ENCODE results near the gene RPS10. TPM values are rescaled to one million over a fixed set of nuclear protein-coding genes. Genes with fewer than 3 reads are reported as not detected.
"Not testable (repeated sequence)": the region's sequence is repeated elsewhere in the genome, so short reads cannot be mapped to it uniquely, and the experiment has no call there.

RPS10 gene
- polyA plus RNA-seq, 10 donors: 1,208 to 1,969 (median 1,698) TPM

DNA sequence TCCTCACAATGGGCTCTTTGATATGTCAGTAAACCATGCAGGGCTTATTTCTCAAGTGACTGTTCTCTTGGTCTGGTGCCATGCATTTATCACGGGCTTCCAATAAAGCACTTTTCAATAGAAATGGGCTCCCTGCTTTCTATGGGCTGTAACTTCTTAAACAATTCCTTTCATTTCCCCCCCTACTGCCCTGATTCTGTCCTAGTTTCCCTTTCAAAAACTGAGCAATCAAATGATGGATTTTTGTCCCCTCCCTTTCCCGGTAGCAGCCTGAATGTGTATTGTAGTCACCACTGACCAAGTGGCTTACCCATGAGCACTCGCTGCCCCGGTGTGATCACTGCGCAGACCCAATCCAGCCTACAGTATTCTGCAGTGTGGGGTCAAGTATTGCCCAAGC is 13.9 kb downstream of the RPS10 start:
- DNase-seq: no peak

DNA sequence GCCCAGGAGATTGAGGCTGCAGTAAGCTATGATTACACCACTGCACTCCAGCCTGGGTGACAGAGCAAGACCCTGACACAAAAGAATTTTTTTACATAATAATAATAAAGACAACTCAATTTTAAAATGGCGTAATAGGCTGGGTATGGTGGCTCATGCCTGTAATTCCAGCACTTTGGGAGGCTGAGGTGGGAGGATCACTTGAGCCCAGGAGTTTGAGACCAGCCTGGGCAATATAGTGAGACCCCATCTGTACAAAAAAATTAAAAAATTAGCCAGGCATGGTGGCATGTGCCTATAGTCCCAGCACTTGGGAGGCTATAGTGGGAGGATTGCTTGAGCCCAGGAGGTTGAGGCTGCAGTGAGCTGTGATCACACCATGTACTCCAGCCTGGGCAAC is 18.0 kb downstream of the RPS10 start:
- not testable (repeated sequence) for DNase-seq

DNA sequence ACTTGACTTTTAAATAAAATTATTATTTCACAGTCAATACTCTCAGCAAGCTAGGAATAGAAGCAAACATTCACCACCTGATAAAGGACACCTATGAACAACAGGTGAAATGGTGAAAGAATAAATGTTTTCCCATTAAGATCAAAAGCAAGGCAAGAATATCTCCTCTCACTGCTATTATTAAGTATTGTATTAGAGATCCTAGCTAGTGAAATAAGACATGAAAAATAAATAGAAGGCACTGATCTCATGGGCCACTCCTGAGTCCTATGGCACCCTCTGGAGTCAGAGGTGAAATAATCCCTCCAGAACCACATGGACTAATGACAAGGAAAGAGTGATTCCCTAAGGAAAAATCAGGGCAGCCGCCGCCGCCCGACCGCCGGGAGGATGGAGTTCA is 29.4 kb downstream of the RPS10 start:
- DNase-seq: no peak

DNA sequence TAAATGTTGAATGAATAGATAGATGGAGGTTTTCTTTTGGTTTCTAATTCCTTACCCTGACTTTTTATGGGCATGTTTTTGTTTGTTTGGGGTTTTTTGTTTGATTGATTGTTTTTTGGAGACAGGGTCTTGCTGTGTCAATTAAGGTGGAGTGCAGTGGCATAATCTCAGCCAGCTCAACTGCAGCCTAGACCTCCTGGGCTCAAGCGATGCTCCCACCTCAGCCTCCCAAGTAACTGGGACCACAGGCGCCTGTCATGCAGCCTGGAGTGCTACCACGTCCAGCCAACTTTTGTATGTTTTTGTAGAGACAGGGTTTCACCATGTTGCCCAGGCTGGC is 31.9 kb downstream of the RPS10 start:
- DNase-seq: no peak

DNA sequence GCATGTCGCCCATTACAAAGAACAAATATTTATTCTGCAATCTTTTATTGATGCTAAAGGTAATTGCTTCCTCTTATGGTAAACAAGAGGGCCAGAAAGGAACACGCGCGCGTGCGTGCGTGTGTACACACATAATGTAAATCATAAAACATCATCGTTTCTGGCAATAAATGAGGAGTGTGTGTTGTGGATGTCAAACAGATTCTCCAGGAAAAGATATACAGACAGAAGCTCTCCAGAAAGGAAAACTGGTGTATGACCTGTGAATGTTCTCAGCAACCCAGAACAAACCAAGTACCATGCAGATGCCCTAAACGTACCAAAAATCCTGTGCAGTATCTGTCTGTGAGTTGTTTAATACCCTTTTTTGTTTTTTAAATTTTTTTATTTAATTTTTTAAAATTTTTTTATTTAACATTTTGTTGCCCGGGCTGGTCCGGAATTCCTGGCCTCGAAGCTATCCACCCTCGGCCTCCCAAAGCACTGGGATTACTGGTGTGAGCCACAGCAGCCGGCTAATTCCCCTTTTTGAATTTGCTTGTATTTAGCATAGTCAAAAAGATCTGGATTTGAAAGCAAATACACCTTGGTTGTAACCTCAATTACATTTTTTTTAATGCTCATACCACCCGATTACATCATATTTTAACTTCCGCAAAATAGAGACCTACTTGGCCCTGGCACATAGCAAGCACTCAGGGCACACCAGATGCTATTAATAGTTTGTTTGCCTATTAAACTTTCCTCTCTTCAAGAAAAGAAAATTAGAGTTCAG is 32.5 kb downstream of the RPS10 start:
- no peak for DNase-seq

DNA sequence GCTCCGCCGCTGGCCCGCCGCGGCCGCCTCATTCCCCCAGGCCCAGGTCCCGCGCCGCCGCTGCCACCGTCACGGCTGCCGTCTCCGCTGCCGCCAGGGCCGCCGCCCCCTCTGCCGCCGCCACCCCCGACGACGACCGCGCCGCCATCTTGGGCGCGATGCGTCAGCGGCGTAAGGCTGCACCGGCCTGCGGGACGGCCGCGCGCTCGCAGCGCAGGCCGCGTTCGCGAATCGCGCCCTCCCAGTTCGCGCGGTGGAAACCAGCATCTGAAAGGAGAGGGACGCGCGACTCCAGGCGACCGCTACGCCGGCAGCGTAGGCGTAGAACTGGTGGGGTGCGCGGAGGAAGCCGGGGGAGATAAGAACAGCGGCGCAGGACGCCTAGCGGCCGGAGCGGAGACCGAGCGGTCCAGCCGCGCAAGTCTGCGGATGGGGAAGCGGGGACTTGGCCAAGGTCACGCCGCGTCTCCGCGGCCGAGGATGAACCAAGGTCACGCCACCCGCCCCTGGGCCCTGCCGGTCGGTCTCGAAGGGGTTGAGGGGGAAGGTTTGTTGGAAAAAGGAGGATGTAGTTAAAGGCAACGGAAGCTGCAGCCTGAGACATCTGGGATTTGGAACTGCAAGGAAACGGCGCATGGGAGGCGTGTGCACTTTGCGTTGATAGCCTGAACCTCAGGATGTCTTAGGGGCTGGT is 33.2 kb downstream of the RPS10 start, which contains the start of gene NUDT3:
TSS of gene NUDT3 (minus strand) at position 173 of the 694 bp plus-strand sequence. CDS start 307 bp downstream, outside the sequence.
- DNase-seq: peak; percentile 95 to 100 (median 100)

DNA sequence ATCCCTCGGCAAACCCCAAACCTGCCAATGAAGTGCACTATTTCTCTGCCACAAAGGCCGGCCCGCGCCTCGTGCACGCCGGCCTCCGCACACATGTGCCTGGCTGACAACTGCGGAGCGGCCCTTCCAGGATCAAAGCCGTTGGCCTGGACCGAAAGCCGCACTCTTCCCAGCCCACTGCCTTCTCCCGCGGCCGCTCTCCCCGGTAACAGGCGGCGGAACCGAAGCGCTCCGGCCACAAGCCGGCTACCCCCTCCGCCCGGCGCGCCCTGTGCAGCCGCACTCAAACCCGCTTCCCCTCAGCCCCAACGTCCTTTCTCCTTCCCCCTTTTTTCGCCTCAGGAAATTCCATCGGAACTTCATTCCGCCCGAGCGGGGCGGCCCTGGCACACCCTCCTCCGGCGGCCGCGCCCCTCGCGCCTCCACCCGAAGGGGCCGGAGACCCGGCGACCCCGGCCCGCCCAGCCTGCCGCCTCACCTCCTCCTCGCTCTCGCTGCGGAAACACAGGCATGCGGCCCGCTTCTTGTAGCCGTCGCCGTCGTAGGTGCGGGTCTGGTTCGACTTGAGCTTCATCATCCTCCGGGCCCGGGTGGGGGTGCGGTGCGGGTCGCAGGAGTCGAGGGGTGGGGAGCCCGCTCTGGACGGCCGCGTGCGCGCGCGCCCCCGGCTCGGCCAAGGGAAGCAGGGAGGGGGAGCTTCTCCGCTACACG is 33.9 kb downstream of the RPS10 start:
- DNase-seq: peak; percentile 28 to 89 (median 59)

DNA sequence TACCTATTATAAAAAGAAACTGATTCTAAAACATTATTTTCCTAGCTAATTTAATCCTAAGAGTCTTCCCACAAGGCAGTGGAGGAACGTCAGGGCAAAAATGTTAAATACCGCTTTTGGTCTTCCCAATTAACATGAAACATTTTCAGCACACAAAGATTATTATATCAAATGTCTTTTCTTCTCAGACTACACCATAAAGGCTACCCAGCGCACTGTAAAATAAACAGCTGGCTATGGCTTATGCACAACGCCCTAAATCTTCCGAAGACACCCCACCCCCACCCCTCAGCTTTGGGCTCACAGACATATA is 34.4 kb downstream of the RPS10 start:
- DNase-seq: no peak

DNA sequence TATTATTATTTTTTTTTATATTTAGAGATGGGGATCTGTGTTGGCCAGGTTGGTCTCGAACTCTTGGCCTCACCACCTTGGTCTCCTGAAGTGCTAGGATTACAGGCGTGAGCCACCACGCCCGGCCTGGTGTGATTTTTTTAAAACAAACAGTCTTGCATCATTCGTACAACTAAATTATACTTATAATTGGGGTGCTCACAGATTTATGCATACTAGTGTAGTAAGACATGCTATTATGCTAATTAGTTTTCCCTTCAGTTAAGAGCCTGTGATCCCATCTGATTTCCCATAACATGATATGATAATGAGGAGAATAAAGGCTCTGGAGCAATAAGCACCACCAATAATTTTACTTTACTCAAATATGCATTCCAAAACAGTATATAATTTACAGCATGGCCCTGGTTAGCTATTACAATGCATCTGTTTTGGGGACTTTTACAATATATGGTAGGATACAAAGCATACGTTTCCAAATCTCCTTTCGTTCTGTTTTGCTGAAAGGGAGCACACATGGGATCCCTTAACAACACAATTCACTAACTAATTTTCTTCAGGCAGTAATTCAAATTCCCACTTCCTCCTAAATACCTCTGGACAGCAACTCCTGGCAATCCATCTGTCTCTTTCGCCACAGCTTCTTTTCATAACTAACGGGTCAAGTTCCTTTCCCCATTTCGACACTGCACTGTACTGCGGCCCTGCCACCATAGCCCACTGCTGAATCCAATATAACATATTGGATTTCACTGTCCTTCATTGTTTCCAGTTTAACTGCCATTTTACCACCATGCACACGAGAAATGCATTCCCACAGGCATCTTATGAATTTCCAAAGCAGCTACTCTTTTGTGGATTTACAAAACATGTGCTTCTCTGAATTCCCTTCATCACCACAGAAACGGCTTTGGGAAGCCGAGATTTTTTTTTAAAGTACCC is 35.1 kb downstream of the RPS10 start:
- DNase-seq: peak; percentile 45 to 78 (median 51)

DNA sequence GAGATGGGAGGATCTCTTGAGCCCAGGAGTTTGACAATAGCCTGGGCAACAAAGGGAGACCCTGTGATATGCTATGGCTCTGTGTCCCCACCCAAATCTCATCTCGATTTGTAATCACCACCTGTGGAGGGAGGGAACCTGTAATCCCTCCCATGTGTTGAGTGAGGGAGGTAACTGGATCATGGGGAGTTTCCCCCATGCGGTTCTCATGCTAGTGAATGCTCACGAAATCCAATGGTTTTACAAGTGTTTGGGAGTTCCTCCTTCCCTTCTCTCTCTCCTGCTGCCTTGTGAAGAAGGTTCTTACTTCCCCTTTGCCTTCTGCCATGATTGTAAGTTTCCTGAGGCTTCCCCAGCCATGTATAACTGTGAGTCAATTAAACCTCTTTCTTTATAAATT is 36.8 kb downstream of the RPS10 start:
- no peak for DNase-seq

DNA sequence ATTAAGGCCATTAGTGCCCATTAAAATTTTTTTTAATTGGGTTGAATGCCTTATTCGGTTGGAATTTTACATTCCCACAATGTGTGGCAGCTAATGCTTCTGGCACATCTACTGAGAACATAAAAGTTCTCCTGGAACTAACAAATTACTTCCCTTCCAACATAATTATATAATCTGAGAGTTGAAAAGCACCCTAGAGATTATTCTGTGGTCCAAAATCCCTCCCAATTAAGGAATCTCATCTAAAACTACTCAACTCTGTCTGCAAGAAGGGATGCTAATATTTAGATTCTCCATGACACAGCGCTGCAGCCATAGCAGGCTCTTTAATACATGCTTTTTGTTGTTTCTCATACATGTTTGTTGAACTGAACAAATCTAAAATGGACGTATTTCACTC is 37.4 kb downstream of the RPS10 start:
- no peak for DNase-seq

DNA sequence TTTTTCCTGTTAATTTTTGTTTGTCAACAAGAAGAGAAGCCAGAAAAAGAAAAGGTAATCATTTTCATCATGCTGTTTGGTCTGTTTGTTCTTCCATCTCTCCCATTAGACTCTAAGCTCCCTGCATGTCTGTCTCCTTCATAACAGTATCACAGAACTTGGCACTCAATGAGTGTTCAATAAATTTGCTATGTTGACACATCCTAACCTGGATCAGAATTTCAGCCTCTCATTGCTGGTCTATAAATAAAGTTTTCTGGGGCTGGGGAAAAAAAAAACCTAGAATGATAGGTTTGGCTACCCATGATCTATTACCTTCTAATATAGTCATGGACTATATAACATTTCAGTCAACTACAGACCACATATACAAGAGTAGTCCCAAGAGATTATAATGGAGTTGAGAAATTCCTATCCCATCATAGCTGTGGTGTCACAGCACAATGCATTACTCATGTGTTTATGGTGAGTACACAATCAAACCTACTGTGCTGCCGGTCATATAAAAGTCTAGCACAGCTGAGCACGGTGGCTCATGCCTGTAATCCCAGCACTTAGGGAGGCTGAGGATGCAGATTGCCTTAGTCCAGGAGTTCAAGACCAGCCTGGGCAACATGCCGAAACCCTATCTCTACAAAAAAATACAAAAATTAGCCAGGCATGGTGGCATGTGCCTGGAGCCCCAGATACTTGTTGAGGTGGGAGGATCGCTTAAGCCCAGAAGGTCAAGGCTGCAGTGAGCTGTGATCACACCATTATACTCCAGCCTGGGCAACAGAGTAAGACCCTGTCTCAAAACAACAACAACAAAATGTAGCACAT is 39.3 kb downstream of the RPS10 start:
- DNase-seq: peak in 1 of 3 donors; percentile 87

DNA sequence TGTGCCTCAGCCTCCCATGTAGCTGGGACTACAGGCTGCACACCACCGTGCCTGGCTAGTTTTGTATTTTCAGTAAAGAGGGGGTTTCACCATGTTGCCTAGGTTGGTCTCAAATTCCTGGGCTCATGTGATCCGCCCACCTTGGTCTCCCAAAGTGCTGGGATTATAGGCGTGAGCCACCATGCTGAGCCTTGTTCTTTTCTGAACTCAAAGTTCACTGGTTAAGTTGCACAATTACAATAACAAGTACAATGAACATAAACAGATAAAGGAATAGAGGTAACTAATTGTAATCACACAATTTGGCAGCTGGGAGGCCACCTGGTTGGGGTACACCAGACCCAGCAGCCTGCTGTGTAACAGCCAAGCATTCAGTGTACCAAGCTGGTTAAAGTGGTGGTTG is 40.1 kb downstream of the RPS10 start:
- DNase-seq: no peak

DNA sequence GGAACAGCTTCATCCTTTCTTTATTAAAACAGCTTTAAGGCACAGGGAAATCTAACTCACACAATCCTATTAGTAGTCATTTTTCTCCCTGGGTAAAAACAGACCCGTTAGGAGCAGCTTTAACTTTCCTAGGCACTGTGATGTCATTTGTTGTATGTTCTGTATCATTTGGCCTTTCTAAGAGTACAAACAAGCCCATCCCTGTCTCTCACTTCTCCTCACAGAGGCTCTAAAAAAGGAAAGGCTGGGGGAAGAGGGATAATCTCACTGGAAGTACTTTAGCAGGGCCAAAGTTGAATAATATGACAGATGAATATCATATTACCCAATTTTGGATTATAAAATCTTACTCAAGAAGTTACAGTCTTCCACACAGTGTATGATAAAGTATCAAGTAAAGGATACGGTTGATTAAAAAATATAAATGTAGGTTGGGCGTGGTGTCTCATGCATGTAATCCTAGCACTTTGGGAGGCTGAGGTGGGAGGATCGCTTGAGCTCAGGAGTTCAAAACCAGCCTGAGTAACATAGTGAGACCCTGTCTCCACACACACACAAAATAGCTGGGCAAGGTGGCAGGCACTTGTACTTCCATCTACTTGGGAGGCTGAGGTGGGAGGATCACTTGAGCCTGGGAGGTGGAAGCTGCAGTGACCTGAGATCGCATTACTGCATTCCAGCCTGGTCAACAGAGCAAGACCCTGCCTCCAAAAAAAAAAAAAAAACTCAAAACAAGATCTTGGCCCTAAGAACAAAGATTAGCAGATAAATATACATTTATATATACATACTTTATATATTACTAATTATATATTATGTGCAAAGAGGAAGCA is 41.3 kb downstream of the RPS10 start:
- no peak for DNase-seq

DNA sequence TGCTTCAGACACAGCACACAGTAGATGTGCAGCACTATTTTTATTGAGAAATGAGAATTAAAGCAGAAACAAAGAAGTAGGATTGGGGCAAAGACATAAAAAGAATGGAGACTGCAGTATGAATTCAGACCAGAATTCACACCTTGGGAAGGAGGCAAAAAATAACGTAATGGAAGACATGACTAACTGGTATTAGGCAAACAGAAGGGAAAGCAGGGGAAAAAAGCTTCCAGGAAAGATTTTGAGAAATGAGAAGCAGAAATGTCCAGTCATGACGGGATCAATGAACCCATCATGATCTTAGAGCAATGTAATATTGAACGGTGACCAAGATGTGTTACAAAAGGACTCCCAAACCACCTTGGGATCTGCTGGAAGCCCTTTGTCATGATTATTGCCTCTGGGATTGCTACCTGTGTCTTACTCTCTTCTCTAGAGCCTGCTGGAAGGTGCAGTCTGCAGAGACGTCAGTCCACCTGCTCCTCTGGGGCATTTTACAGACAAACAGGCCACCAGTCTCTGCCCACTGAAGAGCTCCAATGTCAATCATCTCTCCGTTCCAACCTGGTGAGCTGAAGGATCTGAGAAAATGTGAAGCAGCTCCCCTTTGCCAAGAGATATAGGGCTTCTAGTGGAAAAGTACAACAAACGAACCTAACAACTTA is 42.1 kb downstream of the RPS10 start:
- DNase-seq: peak in 1 of 3 donors; percentile 36

DNA sequence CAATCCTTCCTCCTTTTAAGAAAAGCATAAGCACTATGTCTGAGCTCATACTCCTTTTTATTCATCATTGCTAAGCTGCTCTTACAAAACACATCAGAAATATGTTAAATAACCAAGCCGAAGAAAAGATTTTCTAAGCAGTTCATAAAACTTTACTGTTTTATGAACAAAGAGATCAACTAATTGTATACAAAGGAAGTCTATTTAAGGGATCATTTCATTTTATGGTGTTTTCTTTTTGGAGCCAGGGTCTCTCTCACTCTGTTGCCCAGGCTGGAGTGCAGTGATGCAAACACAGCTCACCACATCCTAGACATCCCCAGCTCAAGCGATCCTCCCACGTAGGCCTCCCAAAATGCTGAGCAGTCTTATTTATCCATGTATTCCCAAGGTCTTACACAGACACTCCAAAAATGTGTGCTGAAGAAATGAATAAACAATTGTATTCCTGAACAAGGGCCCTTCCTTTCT is 42.7 kb downstream of the RPS10 start:
- no peak for DNase-seq

DNA sequence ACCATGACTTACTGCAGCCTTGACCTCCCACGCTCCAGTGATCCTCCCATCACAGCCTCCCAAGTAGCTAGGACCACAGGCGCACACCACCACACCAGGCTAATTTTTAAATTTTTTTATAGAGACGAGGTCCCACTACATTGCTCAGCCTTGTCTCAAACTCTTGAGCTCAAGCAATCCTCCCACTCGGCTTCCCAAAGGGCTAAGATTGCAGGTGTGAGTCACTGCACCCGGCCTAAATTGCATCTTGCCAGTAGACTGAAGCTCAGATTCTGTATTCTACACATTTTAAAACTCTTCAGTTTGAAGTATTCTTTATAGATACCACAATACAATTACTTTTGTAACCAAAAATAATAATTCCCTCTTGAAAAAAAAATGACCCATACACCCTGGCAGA is 44.8 kb downstream of the RPS10 start:
- no peak for DNase-seq

DNA sequence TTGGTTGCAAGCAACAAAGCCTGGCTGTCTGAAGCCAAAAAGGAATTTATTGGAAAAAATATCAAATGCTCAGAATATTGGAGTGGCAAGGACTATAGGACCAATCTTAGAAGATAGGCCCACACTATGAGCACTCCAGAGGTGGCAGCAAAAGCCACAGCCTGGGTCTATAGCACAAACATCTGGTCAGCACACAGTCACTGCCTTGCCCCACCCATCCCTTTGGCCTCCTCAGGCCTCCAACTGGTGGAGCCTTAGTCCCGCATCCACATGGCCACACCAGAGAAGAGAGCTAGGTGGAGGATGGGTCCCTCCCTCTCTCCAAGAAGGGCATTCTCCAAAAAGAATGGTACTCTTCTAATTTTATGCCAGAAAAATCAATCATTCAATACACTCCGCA is 47.4 kb downstream of the RPS10 start:
- DNase-seq: no peak

DNA sequence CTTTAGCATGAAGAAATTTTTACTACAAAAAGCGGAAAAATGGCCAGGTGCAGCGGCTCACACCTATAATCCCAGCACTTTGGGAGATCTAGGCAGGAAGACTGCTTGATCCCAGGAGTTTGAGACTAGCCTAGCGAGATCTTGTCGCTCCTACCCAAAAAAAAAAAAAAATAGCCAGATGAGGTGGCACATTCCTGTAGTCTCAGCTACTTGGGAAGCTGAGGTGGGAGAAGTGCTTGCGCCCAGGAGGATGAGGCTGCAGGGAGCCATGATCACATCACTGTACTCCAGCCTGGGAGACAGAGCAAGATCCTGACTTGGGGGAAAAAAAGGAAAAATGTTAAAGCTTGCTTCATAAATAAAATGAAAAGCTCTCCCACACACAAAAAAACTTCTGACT is 47.9 kb downstream of the RPS10 start:
- no peak for DNase-seq
